H1 (cell line): Measurements from ENCODE around the gene ZC3H18. TPM values are rescaled to one million over a fixed set of nuclear protein-coding genes. Genes with fewer than 3 reads are reported as not detected.

Experiments
- ASH2L ChIP-seq: fragments of 200-600, 300-600 bp; sonication (generic); IDR thresholded peaks from one replicate; pipeline ENCODE4 v1.7.1; 2017; ENCODE audit warnings: low read length
- BRCA1 ChIP-seq: IDR thresholded peaks from 2 replicates; pipeline ENCODE4 v1.6.1; 2012; ENCODE audit warnings: low read depth, low read length, improper control_type of control experiment
- CREB1 ChIP-seq: IDR thresholded peaks from 2 replicates; pipeline ENCODE4 v1.6.1; 2012; ENCODE audit warnings: inconsistent platforms
- GABPA ChIP-seq: IDR thresholded peaks from 2 replicates; pipeline ENCODE4 v1.6.1; 2011; ENCODE audit warnings: mild to moderate bottlenecking, low read length, moderate library complexity, borderline replicate concordance; ENCODE audit not compliant: insufficient read depth
- HDAC2 ChIP-seq, 2 experiments: fragments of 300-600 bp in 1 of 2; sonication (generic) in 1 of 2; IDR thresholded peaks; 2 replicates each; pipeline ENCODE4 v1.6.1; 2011 to 2012; ENCODE audit warnings: low read depth in 2 of 2, low read length in 2 of 2, mild to moderate bottlenecking in 2 of 2, moderate library complexity in 2 of 2, borderline replicate concordance in 1 of 2, inconsistent platforms in 1 of 2
- JUND ChIP-seq: IDR thresholded peaks from 2 replicates; pipeline ENCODE4 v1.6.1; 2011; ENCODE audit warnings: mild to moderate bottlenecking, improper control_type of control experiment, low read length
- SIX5 ChIP-seq: IDR thresholded peaks from 2 replicates; pipeline ENCODE4 v1.6.1; 2011; ENCODE audit warnings: mild to moderate bottlenecking, low read depth, low read length
- SP2 ChIP-seq: IDR thresholded peaks from 2 replicates; pipeline ENCODE4 v1.6.1; 2012; ENCODE audit warnings: mild to moderate bottlenecking, low read length, inconsistent platforms
- polyA plus RNA-seq, 7 experiments: library from polyadenylated mRNA; depleted of rRNA in 3 of 7; stranded (reverse) in 5 of 7; unstranded in 2 of 7; fragments of >200 nt in 5 of 7; fragments of 200-250 nt in 2 of 7; gene quantifications; 1 replicate in 5 of 7; 2 replicates in 1 of 7; 4 replicates in 1 of 7; pipeline versions ENCODE4 v1.2.1 to v1.2.3, GENCODE V29; 2011 to 2013; ENCODE audit warnings: missing spikeins in 2 of 7, mixed read lengths in 2 of 7
- total RNA-seq: library from RNA; stranded (reverse); fragmentation: NEBNext Ultra II Directional; extraction: Animal tissue kit (Norgen Biotek cat#: 25700); gene quantifications from 2 replicates; pipeline ENCODE4 v1.2.1, GENCODE V29; 2021
- TF ChIP-seq, protein P1 (sequence below): fragments of 300-600 bp; sonication (generic); IDR thresholded peaks from 2 replicates; pipeline ENCODE4 v1.7.1; 2012; ENCODE audit warnings: low read length, moderate library complexity, mild to moderate bottlenecking, inconsistent platforms; ENCODE audit not compliant: insufficient replicate concordance
- TF ChIP-seq, protein P2 (sequence below), 3 experiments: IDR thresholded peaks; 1 replicate in 2 of 3; 2 replicates in 1 of 3; pipeline versions ENCODE4 v1.5.1 to v1.6.1; 2011; ENCODE audit warnings: low read length in 3 of 3, mild to moderate bottlenecking in 3 of 3, inconsistent platforms in 2 of 3, low read depth in 1 of 3, moderate library complexity in 1 of 3; ENCODE audit not compliant: insufficient read depth in 1 of 3; ENCODE audit errors: control extremely low read depth in 1 of 3

ZC3H18 gene
- total and polyA plus RNA-seq, 2 of the 8 experiments (the other 6 are each of a cell fraction or from before 2014, with no cell fraction given), result 12.1 to 73.2 TPM

DNA sequence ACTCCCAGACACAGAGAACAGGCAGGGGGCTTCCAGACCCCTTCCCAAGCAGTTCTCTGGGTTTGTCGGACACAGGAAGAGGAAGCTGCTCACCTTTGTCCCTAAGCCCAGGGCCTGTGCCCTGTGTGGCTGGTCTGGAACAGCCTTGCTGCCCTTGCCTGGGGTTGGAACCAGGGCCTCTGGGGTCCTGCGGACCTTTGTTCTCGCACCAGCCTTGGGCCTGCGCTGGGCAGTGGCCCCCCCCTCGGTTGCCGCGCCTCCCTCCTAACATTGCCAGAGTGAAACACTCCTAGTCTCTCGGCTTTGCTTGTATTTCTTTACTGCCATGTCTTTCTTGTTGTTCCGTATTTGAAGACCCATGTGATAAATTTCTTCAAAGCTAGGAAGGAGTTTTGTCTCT, 59.6 kb downstream of the ZC3H18 start (continued):
- TF ChIP-seq, protein P1, sequence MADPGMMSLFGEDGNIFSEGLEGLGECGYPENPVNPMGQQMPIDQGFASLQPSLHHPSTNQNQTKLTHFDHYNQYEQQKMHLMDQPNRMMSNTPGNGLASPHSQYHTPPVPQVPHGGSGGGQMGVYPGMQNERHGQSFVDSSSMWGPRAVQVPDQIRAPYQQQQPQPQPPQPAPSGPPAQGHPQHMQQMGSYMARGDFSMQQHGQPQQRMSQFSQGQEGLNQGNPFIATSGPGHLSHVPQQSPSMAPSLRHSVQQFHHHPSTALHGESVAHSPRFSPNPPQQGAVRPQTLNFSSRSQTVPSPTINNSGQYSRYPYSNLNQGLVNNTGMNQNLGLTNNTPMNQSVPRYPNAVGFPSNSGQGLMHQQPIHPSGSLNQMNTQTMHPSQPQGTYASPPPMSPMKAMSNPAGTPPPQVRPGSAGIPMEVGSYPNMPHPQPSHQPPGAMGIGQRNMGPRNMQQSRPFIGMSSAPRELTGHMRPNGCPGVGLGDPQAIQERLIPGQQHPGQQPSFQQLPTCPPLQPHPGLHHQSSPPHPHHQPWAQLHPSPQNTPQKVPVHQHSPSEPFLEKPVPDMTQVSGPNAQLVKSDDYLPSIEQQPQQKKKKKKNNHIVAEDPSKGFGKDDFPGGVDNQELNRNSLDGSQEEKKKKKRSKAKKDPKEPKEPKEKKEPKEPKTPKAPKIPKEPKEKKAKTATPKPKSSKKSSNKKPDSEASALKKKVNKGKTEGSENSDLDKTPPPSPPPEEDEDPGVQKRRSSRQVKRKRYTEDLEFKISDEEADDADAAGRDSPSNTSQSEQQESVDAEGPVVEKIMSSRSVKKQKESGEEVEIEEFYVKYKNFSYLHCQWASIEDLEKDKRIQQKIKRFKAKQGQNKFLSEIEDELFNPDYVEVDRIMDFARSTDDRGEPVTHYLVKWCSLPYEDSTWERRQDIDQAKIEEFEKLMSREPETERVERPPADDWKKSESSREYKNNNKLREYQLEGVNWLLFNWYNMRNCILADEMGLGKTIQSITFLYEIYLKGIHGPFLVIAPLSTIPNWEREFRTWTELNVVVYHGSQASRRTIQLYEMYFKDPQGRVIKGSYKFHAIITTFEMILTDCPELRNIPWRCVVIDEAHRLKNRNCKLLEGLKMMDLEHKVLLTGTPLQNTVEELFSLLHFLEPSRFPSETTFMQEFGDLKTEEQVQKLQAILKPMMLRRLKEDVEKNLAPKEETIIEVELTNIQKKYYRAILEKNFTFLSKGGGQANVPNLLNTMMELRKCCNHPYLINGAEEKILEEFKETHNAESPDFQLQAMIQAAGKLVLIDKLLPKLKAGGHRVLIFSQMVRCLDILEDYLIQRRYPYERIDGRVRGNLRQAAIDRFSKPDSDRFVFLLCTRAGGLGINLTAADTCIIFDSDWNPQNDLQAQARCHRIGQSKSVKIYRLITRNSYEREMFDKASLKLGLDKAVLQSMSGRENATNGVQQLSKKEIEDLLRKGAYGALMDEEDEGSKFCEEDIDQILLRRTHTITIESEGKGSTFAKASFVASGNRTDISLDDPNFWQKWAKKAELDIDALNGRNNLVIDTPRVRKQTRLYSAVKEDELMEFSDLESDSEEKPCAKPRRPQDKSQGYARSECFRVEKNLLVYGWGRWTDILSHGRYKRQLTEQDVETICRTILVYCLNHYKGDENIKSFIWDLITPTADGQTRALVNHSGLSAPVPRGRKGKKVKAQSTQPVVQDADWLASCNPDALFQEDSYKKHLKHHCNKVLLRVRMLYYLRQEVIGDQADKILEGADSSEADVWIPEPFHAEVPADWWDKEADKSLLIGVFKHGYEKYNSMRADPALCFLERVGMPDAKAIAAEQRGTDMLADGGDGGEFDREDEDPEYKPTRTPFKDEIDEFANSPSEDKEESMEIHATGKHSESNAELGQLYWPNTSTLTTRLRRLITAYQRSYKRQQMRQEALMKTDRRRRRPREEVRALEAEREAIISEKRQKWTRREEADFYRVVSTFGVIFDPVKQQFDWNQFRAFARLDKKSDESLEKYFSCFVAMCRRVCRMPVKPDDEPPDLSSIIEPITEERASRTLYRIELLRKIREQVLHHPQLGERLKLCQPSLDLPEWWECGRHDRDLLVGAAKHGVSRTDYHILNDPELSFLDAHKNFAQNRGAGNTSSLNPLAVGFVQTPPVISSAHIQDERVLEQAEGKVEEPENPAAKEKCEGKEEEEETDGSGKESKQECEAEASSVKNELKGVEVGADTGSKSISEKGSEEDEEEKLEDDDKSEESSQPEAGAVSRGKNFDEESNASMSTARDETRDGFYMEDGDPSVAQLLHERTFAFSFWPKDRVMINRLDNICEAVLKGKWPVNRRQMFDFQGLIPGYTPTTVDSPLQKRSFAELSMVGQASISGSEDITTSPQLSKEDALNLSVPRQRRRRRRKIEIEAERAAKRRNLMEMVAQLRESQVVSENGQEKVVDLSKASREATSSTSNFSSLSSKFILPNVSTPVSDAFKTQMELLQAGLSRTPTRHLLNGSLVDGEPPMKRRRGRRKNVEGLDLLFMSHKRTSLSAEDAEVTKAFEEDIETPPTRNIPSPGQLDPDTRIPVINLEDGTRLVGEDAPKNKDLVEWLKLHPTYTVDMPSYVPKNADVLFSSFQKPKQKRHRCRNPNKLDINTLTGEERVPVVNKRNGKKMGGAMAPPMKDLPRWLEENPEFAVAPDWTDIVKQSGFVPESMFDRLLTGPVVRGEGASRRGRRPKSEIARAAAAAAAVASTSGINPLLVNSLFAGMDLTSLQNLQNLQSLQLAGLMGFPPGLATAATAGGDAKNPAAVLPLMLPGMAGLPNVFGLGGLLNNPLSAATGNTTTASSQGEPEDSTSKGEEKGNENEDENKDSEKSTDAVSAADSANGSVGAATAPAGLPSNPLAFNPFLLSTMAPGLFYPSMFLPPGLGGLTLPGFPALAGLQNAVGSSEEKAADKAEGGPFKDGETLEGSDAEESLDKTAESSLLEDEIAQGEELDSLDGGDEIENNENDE, result no peak
- no peak for TF ChIP-seq CREB1
- no peak for TF ChIP-seq BRCA1
- no peak for TF ChIP-seq SIX5
- no peak for TF ChIP-seq HDAC2 (IDR thresholded peaks at IDR 0.05; ENCODE audit: borderline replicate concordance in 1 of 2, low read depth in 2 of 2, low read length in 2 of 2)
- no peak for TF ChIP-seq GABPA
- TF ChIP-seq JUND, result no peak
- no peak for TF ChIP-seq SP2
- no peak for TF ChIP-seq ASH2L
- TF ChIP-seq, protein P2, sequence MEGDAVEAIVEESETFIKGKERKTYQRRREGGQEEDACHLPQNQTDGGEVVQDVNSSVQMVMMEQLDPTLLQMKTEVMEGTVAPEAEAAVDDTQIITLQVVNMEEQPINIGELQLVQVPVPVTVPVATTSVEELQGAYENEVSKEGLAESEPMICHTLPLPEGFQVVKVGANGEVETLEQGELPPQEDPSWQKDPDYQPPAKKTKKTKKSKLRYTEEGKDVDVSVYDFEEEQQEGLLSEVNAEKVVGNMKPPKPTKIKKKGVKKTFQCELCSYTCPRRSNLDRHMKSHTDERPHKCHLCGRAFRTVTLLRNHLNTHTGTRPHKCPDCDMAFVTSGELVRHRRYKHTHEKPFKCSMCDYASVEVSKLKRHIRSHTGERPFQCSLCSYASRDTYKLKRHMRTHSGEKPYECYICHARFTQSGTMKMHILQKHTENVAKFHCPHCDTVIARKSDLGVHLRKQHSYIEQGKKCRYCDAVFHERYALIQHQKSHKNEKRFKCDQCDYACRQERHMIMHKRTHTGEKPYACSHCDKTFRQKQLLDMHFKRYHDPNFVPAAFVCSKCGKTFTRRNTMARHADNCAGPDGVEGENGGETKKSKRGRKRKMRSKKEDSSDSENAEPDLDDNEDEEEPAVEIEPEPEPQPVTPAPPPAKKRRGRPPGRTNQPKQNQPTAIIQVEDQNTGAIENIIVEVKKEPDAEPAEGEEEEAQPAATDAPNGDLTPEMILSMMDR (IDR thresholded peaks at IDR 0.05; ENCODE audit: control extremely low read depth in 1 of 3, insufficient read depth in 1 of 3, low read depth in 1 of 3, low read length in 3 of 3), result no peak
